Tibial nerve (tissue), 4 donors: ENCODE data around the gene PMP22. TPM values are rescaled to one million over a fixed set of nuclear protein-coding genes. Genes with fewer than 3 reads are reported as not detected.

Source experiments
- DNase-seq, 2 donors: peaks; one replicate each; pipeline ENCODE4 v3.0.0-alpha.2; 2019; ENCODE audit warnings: low spot score in 2 of 2
- H3K27ac ChIP-seq, 4 donors: fragments of 200-600 bp; sonication (generic) in 3 of 4; one replicate each; pipeline ENCODE4 v1.5.1; 2017 to 2019; ENCODE audit warnings: mild to moderate bottlenecking in 1 of 4
- H3K27me3 ChIP-seq, 2 donors: fragments of 200-600 bp; sonication (generic) in 1 of 2; one replicate each; pipeline versions ENCODE4 v1.5.1 to v1.6.0; 2017 to 2019
- H3K36me3 ChIP-seq, 3 donors: fragments of 200-600 bp; sonication (generic); one replicate each; pipeline ENCODE4 v1.5.1; 2018 to 2019
- H3K4me1 ChIP-seq, 4 donors: fragments of 200-600 bp; sonication (generic) in 3 of 4; one replicate each; pipeline ENCODE4 v1.5.1; 2017 to 2019
- H3K4me3 ChIP-seq, 4 donors: fragments of 200-600 bp; sonication (generic) in 3 of 4; one replicate each; pipeline ENCODE4 v1.5.1; 2017 to 2019; ENCODE audit warnings: mild to moderate bottlenecking in 1 of 4, moderate library complexity in 1 of 4
- H3K9me3 ChIP-seq, 4 donors: fragments of 200-600 bp; sonication (generic) in 3 of 4; one replicate each; pipeline ENCODE4 v1.5.1; 2017 to 2019
- EP300 ChIP-seq, 2 donors: sonication (generic); formaldehyde crosslinking; IDR thresholded peaks; one replicate each; pipeline ENCODE4 v1.6.1; 2017; ENCODE audit warnings: antibody characterized with exemption in 2 of 2, mild to moderate bottlenecking in 1 of 2
- POLR2A ChIP-seq, 2 donors: fragments of 450-650 bp; IDR thresholded peaks; one replicate each; pipeline ENCODE4 v1.6.1; 2017; ENCODE audit warnings: antibody characterized with exemption in 2 of 2, mild to moderate bottlenecking in 2 of 2, moderate library complexity in 2 of 2
- WGBS, 2 donors: methylation state at CpG; one replicate each; pipeline ENCODE4 v1.1.5; 2018; 5-methylcytosine and 5-hydroxymethylcytosine counted together
- total RNA-seq, 4 donors: library from RNA; depleted of rRNA; stranded (reverse); fragments of >200 nt; gene quantifications; one replicate each; pipeline ENCODE4 v1.1.0, GENCODE V29; 2016
- TF ChIP-seq, protein P1 (sequence below), 5 experiments: fragments of 200-600 bp in 3 of 5; fragments of 450-650 bp in 2 of 5; sonication (generic) in 3 of 5; IDR thresholded peaks; one replicate each; pipeline ENCODE4 v1.5.1; 2016 to 2019; ENCODE audit warnings: antibody characterized with exemption in 5 of 5, mild to moderate bottlenecking in 3 of 5, moderate library complexity in 2 of 5

The PMP22 gene
- total RNA-seq, 4 donors from 2014 or later = 784 to 3,019 (median 2,270) TPM

DNA sequence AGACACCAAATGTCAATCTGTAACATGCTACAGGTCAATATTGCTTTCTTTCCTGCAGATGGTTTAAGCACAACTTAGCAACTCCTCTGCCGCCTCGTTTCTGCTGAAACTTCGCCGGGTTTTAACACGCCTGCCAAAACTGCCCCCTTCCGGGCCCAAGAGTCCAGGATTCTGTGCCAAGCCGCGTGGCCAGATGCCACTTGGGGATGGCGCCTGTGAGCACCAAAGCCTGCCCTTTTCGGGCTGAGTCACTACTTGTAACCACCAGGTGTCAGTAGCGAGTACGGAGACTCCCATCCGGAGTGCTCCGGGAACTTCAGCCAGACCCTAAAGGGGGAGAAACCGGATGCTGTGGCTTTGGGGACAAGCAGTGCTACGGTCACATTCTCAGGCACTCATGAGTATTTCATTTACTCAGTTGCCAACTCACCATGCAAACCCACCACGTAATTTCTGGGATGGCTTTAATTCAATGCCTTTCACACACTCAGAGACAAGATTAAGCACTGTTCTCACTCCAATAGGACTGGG, 7.8 kb downstream of the PMP22 start:
- WGBS, 2 donors = 1% methylated on average over 17 of the region's 17 CpGs
- Histone ChIP-seq H3K9me3 (no peaks in the 10 kb centered on the region), H3K4me3 (peak overlapping the region; percentile 15 to 76 (median 68)), H3K4me1 (peaks cover 0 to 79% (median 63%) of the 10 kb centered on the region in 4 donors), H3K36me3 (peaks cover 0 to 80% (median 5%) of the 10 kb centered on the region in 3 donors), H3K27me3 (no peaks in the 10 kb centered on the region), H3K27ac (peak overlapping the region; percentile 92 to 100 (median 97))
- peak; percentile 56 to 85 for DNase-seq
- TF ChIP-seq EP300 (IDR thresholded peaks at IDR 0.05) = peak in 1 of 2 donors; percentile 79
- TF ChIP-seq, protein P1, sequence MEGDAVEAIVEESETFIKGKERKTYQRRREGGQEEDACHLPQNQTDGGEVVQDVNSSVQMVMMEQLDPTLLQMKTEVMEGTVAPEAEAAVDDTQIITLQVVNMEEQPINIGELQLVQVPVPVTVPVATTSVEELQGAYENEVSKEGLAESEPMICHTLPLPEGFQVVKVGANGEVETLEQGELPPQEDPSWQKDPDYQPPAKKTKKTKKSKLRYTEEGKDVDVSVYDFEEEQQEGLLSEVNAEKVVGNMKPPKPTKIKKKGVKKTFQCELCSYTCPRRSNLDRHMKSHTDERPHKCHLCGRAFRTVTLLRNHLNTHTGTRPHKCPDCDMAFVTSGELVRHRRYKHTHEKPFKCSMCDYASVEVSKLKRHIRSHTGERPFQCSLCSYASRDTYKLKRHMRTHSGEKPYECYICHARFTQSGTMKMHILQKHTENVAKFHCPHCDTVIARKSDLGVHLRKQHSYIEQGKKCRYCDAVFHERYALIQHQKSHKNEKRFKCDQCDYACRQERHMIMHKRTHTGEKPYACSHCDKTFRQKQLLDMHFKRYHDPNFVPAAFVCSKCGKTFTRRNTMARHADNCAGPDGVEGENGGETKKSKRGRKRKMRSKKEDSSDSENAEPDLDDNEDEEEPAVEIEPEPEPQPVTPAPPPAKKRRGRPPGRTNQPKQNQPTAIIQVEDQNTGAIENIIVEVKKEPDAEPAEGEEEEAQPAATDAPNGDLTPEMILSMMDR (IDR thresholded peaks at IDR 0.05) = peak; percentile 82 to 90 (median 86)
- TF ChIP-seq POLR2A (IDR thresholded peaks at IDR 0.05) = peak in 1 of 2 donors; percentile 34

DNA sequence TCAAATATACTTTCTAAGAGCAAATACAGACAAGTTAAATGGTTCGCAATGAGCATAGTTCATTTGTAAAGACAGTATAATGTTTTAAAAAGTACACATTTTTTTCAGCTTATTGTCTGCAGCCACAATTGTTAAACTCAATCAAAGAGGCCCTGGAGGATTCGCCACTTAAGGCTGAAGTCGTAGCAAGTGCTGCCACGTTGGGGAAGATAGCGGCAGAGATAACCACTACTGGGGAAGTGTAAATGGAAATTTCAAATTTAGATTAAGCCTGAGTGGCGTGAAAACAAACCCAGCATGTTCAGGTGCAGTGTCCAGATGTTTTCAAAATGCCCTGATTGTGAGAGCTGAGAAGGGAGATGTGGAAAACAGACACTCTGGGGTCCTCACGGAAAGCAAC, 8.4 kb downstream of the PMP22 start:
- no peaks in the 10 kb centered on the region for H3K9me3 ChIP-seq
- peak overlapping the region; percentile 15 to 76 (median 68) for H3K4me3 ChIP-seq
- TF ChIP-seq EP300 (IDR thresholded peaks at IDR 0.05) = no peak
- TF ChIP-seq, protein P1 (IDR thresholded peaks at IDR 0.05) = no peak
- no peak for TF ChIP-seq POLR2A (IDR thresholded peaks at IDR 0.05)
- peaks cover 0 to 87% (median 5%) of the 10 kb centered on the region in 3 donors for H3K36me3 ChIP-seq
- no peaks in the 10 kb centered on the region for H3K27me3 ChIP-seq
- H3K27ac ChIP-seq = peak overlapping the region; percentile 92 to 100 (median 97)
- DNase-seq = no peak
- peaks cover 0 to 86% (median 68%) of the 10 kb centered on the region in 4 donors for H3K4me1 ChIP-seq
- WGBS, 2 donors = 35 to 40% methylated on average over 7 of the region's 7 CpGs

DNA sequence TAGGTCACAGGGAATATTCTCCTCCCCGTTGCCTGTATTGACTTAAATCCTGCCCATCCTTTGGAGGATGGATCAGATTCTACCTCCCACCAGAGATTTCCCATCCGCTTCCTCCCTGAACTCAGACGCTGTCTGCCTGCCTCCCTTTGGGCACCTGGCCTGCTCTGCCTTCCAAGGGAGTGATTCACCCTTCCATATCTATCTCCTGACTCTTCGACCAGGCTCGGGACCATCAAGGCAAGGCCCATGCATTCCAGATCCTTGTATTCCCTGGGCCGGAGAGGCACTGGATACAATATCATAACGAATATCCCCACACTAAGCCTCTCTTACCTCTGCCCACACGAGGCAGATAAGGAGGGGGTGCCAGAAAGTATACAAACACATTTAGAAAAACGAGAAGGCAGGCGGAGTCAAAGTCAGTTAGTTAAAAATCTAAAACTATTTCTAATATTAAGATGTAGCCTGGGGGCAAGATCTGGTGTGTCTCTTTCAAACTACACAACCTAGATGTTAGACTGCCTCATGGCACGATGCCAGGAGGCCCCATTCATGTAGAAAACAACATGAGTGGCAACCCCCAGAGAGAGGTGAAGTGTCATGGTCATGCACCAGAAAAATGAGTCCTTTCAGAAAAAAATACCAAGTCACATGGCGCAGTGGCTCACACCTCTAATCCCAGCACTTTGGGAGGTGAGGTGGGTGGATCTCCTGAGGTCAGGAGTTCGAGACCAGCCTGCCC, 9.2 kb downstream of the PMP22 start:
- TF ChIP-seq, protein P1 (IDR thresholded peaks at IDR 0.05) = no peak
- TF ChIP-seq EP300 (IDR thresholded peaks at IDR 0.05) (no peak), POLR2A (IDR thresholded peaks at IDR 0.05) (no peak)
- DNase-seq = no peak
- H3K36me3 ChIP-seq = peaks cover 0 to 91% (median 5%) of the 10 kb centered on the region in 3 donors
- 58 to 62% methylated on average over 13 of the region's 13 CpGs for WGBS, 2 donors
- H3K4me1 ChIP-seq = peaks cover 0 to 94% (median 75%) of the 10 kb centered on the region in 4 donors
- H3K27ac ChIP-seq = peak overlapping the region in 3 of 4 donors; percentile 92 to 100 (median 98)
- H3K4me3 ChIP-seq = peak overlapping the region in 2 of 4 donors; percentile 25 to 76
- H3K27me3 ChIP-seq = no peaks in the 10 kb centered on the region
- no peaks in the 10 kb centered on the region for H3K9me3 ChIP-seq

DNA sequence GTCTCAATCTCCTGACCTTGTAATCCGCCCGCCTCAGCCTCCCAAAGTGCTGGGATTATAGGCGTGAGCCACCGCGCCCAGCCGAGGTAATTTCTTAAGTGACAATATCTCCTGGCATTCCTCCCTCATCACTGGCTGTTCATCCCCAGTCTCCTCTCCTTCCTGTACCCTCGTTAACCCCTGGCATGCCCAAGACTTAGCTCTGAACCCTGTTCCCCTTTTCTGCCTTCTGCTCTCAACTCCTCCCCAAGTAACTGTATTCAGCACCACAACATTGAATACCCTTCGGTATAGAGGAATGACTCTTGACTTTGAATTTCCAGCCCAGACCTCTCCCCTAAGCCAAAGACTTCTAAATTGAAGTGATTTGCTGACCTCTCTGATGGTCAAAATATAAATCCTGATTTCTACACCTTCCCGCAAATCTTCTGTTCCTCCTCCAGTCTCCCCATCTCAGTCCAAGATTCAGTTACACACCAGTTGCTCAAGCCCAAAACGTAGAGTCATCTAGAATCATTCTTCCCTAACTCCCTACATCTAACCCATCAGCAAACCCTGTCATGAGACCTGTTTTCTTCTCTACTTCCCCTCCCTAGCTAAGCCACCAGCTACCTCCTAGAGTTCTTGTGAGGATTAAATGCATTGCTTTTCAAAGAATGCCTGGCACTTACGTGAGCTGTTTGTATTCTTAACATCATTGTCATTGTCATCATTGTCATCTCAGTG, 14.8 kb downstream of the PMP22 start:
- TF ChIP-seq POLR2A (IDR thresholded peaks at IDR 0.05) = no peak
- no peak for TF ChIP-seq EP300 (IDR thresholded peaks at IDR 0.05)
- H3K27ac ChIP-seq = peak overlapping the region in 3 of 4 donors; percentile 7 to 100 (median 55)
- H3K36me3 ChIP-seq = peaks cover 0 to 86% (median 2%) of the 10 kb centered on the region in 3 donors
- 63 to 73% methylated on average over 11 of the region's 11 CpGs for WGBS, 2 donors
- no peaks in the 10 kb centered on the region for H3K27me3 ChIP-seq
- peak overlapping the region in 1 of 4 donors; percentile 33 for H3K4me3 ChIP-seq
- H3K4me1 ChIP-seq = peaks cover 0 to 96% (median 67%) of the 10 kb centered on the region in 4 donors
- H3K9me3 ChIP-seq = no peaks in the 10 kb centered on the region
- DNase-seq = no peak

DNA sequence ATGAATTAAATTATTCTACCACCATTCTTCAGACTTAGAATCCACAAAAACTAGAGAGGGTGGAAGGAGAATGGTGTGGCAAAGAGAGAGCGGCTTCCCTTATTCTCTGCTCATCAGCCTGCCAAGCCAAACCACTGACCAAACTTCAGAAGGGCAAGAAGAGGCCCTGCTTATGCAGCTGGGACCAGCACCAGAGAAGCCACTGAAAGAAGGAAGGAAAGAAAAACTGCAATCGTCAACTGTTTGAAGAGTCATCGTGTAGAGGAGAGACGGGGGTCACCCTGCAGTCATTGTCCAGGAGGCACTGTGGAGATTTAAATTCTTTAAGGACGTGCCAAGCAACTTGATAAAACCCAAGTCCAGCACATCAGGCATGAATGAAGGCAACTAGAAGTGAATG, 15.6 kb downstream of the PMP22 start:
- DNase-seq = no peak
- Histone ChIP-seq H3K4me1 (peaks cover 0 to 96% (median 69%) of the 10 kb centered on the region in 4 donors), H3K4me3 (peak overlapping the region in 1 of 4 donors; percentile 33), H3K27ac (peak overlapping the region in 2 of 4 donors; percentile 55 to 100), H3K36me3 (peaks cover 0 to 83% (median 0%) of the 10 kb centered on the region in 3 donors), H3K27me3 (no peaks in the 10 kb centered on the region), H3K9me3 (no peaks in the 10 kb centered on the region)
- 27 to 39% methylated on average over 5 of the region's 5 CpGs for WGBS, 2 donors
- TF ChIP-seq, protein P1 (IDR thresholded peaks at IDR 0.05) = no peak
- TF ChIP-seq POLR2A (IDR thresholded peaks at IDR 0.05) (no peak), EP300 (IDR thresholded peaks at IDR 0.05) (no peak)
